ENCODE data around the gene RASD2. TPM values are rescaled to one million over a fixed set of nuclear protein-coding genes. Genes with fewer than 3 reads are reported as not detected.

RASD2 gene
- total and polyA plus RNA-seq, 4 donors, result 0.14 to 1.1 (median 0.44) TPM

DNA sequence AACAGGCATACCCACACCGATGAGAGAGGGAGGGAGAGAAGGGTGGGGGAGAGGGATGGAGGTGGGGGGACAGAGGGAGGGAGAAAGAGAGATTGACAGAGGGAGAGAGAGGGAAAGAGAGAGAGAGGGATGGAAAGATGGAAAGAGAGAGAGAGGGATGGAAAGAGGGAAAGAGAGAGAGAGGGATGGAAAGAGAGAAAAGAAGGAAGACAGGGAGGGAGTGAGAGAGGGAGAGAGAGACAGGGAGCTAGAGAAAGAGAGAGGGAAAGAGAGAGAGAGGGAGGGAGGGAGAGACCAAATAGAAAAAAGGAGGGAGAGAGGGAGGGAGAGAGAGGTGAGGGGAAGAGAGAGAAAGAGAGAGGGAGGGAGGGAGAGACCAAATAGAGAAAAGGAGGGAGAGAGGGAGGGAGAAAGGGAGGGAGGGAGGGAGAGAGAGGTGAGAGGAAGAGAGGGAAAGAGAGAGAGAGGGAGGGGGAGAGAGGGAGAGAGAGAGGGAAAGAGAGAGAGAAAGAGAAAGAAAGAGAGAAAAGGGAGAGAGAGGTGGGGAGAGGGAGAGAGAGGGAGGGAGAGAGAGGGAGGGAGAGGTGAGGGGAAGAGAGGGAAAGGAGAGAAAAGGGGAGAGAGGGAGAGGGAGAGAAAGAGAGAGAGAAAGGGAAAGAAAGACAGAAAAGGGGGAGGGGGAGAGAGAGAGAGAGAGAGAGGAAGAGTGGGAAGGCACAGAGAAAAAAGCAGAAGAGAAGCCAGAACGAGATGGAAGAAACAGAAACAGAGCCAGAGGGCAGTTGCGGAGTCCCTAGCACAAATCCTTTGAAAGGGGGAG is 52.6 kb downstream of the RASD2 start:
- 47 to 59% methylated on average over 3 of the region's 3 CpGs for WGBS, 2 donors
- Histone ChIP-seq H3K9me3 (ENCODE audit: control insufficient read depth in 4 of 4, insufficient read depth in 3 of 4, low read length in 3 of 4) (no peaks in the 10 kb centered on the region), H3K9ac (ENCODE audit: insufficient read depth in 1 of 2, low read length in 2 of 2) (no peak overlapping the region), H3K4me3 (no peak overlapping the region), H3K36me3 (ENCODE audit: control insufficient read depth in 4 of 4, insufficient read depth in 4 of 4, low read length in 4 of 4) (no peaks in the 10 kb centered on the region), H3K27ac (ENCODE audit: low read depth in 1 of 2, low read length in 1 of 2) (peak overlapping the region in 1 of 2 donors; percentile 86), H3K27me3 (ENCODE audit: control insufficient read depth in 3 of 3, insufficient read depth in 3 of 3, low read length in 2 of 3) (no peaks in the 10 kb centered on the region), H3K4me1 (ENCODE audit: control insufficient read depth in 5 of 5, insufficient read depth in 5 of 5, low read length in 5 of 5) (peaks cover 0 to 13% (median 5%) of the 10 kb centered on the region in 5 donors)
- DNase-seq, result no peak
- TF ChIP-seq, protein P1, sequence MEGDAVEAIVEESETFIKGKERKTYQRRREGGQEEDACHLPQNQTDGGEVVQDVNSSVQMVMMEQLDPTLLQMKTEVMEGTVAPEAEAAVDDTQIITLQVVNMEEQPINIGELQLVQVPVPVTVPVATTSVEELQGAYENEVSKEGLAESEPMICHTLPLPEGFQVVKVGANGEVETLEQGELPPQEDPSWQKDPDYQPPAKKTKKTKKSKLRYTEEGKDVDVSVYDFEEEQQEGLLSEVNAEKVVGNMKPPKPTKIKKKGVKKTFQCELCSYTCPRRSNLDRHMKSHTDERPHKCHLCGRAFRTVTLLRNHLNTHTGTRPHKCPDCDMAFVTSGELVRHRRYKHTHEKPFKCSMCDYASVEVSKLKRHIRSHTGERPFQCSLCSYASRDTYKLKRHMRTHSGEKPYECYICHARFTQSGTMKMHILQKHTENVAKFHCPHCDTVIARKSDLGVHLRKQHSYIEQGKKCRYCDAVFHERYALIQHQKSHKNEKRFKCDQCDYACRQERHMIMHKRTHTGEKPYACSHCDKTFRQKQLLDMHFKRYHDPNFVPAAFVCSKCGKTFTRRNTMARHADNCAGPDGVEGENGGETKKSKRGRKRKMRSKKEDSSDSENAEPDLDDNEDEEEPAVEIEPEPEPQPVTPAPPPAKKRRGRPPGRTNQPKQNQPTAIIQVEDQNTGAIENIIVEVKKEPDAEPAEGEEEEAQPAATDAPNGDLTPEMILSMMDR (IDR thresholded peaks at IDR 0.05; ENCODE audit: control extremely low read depth, extremely low read depth), result no peak
- ATAC-seq (ENCODE audit: insufficient read depth, low FRiP score), result no peak

DNA sequence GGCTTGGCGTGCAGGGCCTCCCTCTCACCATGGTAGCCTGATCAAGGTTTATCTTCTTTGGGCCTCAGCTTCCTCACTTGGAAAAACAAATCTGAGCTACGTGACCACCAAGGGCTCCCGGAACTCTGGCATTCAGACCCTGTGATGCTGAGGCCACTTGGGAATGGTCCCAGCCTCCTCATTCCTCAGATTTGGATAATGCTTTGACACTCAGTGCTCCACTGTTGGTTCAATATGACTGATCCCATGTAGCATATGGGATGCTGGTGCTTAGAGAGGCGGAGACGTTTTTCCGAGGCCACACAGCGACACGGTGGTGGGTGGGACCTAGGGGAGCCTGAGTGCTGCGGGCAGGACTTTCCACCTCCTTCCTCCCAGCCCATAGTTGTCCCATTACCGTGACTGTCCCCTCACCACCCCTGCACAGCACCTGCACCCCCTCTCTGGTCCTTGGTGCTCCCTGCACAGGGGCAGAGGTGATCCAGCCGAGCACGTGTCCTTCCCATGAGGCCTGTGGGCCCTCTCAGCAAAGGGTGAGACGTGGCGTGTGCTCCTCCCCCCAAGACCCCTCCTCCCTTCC is 53.4 kb downstream of the RASD2 start:
- ATAC-seq (ENCODE audit: insufficient read depth, low FRiP score) (no peak), DNase-seq (peak; percentile 52 to 75 (median 69))
- 78 to 87% methylated on average over 14 of the region's 14 CpGs for WGBS, 2 donors
- Histone ChIP-seq H3K4me3 (no peak overlapping the region), H3K27me3 (ENCODE audit: control insufficient read depth in 3 of 3, insufficient read depth in 3 of 3, low read length in 2 of 3) (no peaks in the 10 kb centered on the region), H3K9me3 (ENCODE audit: control insufficient read depth in 4 of 4, insufficient read depth in 3 of 4, low read length in 3 of 4) (no peaks in the 10 kb centered on the region), H3K4me1 (ENCODE audit: control insufficient read depth in 5 of 5, insufficient read depth in 5 of 5, low read length in 5 of 5) (peaks cover 0 to 10% (median 5%) of the 10 kb centered on the region in 5 donors), H3K27ac (ENCODE audit: low read depth in 1 of 2, low read length in 1 of 2) (peak overlapping the region in 1 of 2 donors; percentile 30), H3K36me3 (ENCODE audit: control insufficient read depth in 4 of 4, insufficient read depth in 4 of 4, low read length in 4 of 4) (no peaks in the 10 kb centered on the region), H3K9ac (ENCODE audit: insufficient read depth in 1 of 2, low read length in 2 of 2) (no peak overlapping the region)
- TF ChIP-seq, protein P1 (IDR thresholded peaks at IDR 0.05; ENCODE audit: control extremely low read depth, extremely low read depth), result no peak

DNA sequence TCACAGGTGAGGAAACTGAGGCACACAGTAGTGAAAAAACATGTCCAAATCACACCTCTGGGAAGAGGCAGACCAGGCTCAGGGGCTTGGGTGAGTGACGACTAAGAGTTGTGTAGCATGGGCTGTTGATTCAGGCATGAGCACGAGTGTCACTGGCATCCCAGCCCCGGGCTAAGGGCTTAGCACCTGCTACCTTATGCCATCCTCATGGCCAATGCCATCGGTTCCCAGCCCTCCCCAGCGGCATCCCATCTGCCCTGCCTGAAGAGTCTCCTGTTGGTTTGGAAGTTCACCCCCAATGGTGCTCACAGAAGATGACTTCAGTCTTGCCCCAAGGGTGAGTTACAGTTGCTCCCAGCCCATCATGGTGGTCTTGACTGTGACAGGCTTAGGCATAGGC is 54.1 kb downstream of the RASD2 start:
- 92 to 97% methylated on average over 5 of the region's 5 CpGs for WGBS, 2 donors
- Histone ChIP-seq H3K9ac (ENCODE audit: insufficient read depth in 1 of 2, low read length in 2 of 2) (no peak overlapping the region), H3K9me3 (ENCODE audit: control insufficient read depth in 4 of 4, insufficient read depth in 3 of 4, low read length in 3 of 4) (no peaks in the 10 kb centered on the region), H3K4me1 (ENCODE audit: control insufficient read depth in 5 of 5, insufficient read depth in 5 of 5, low read length in 5 of 5) (peaks cover 0 to 10% (median 5%) of the 10 kb centered on the region in 5 donors), H3K27ac (ENCODE audit: low read depth in 1 of 2, low read length in 1 of 2) (no peak overlapping the region), H3K4me3 (no peak overlapping the region), H3K36me3 (ENCODE audit: control insufficient read depth in 4 of 4, insufficient read depth in 4 of 4, low read length in 4 of 4) (no peaks in the 10 kb centered on the region), H3K27me3 (ENCODE audit: control insufficient read depth in 3 of 3, insufficient read depth in 3 of 3, low read length in 2 of 3) (no peaks in the 10 kb centered on the region)
- ATAC-seq (ENCODE audit: insufficient read depth, low FRiP score), result no peak
- no peak for DNase-seq
- TF ChIP-seq, protein P1 (IDR thresholded peaks at IDR 0.05; ENCODE audit: control extremely low read depth, extremely low read depth), result no peak
